Epithelial cell of proximal tubule (primary cell): ENCODE results near the gene IGFBPL1. TPM values are rescaled to one million over a fixed set of nuclear protein-coding genes. Genes with fewer than 3 reads are reported as not detected.

Experiments
- DNase-seq: peaks from one replicate; pipeline ENCODE4 v3.0.0-alpha.2; 2011; ENCODE audit warnings: low read depth
- H3K4me3 ChIP-seq: 2 replicates; pipeline ENCODE4 v1.5.1; 2011; ENCODE audit warnings: low read depth, mild to moderate bottlenecking, low read length
- CTCF ChIP-seq: conservative IDR thresholded peaks from 2 replicates; pipeline ENCODE4 v1.5.1; 2012; ENCODE audit warnings: low read depth, mild to moderate bottlenecking, low read length
- total RNA-seq: library from RNA; depleted of rRNA; stranded (reverse); fragments of >200 nt; gene quantifications from 2 replicates; pipeline ENCODE4 v1.2.3, GENCODE V29; 2015

IGFBPL1 gene
- total RNA-seq, 1 donor from 2014 or later, result 8.8 TPM

GRCh38 chr9:38439916-38440301 is 15.7 kb upstream of the IGFBPL1 start:
- no peak for TF ChIP-seq CTCF
- no peak for DNase-seq
- H3K4me3 ChIP-seq, result no peak overlapping the region

- DNase-seq, result no peak
- no peak overlapping the region for H3K4me3 ChIP-seq
- TF ChIP-seq CTCF, result no peak
Measured at GRCh38 chr9:38439291-38439915, 15.1 kb upstream of the IGFBPL1 start.

DNA sequence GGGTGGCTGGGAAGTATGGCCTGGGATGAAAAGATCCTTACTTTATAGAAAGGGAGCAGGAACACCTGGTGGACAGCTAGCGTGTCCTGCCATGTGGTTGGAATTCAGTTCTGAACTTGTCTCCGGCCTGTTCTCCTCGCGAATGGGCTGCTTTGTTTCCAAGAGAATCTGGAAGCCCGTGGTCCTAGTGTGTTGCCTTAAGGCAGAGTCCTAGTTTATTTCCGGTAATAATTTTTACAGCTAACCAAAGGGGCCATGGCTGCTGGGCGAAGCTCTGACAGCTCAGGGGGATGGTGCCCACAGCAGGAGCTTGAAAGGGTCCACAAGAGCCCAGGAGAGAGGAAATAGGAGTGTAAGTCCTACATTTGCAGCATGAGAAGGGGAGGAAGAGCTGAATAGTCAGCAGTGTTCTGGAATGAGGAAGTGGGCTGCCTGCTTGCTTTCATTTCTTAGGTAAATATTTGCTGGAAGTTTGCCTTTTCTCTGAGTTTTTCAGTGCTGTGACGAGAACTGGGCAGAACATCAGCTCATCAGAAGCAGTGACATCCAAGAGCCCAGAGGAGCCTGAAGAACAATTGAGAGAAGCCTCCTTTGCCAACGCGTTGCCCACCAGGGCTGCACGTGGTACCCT is 13.1 kb upstream of the IGFBPL1 start:
- DNase-seq, result no peak
- no peak for TF ChIP-seq CTCF
- H3K4me3 ChIP-seq, result no peak overlapping the region

DNA sequence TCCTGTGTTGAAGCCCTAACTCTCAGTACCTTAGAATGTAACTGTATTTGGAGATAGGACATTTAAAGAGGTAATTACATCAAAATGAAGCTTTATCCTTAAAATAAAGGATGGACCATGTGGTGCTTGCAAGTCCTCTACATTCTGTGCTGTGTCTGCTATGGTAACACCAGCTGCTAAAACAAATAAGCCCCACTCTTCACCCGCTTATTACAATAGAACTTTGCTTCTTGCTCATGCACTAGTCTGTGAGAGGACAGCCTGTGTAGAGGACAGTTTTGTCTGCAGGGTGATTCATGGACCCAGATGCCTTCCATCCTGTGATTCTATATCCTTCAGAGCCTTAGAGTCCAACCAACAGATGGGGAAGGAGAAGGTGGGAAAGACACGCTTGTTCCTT is 12.5 kb upstream of the IGFBPL1 start:
- DNase-seq, result no peak
- no peak for TF ChIP-seq CTCF
- no peak overlapping the region for H3K4me3 ChIP-seq

- DNase-seq, result no peak
- no peak for TF ChIP-seq CTCF
- no peak overlapping the region for H3K4me3 ChIP-seq
Measured at GRCh38 chr9:38435521-38435920, 11.3 kb upstream of the IGFBPL1 start.

DNA sequence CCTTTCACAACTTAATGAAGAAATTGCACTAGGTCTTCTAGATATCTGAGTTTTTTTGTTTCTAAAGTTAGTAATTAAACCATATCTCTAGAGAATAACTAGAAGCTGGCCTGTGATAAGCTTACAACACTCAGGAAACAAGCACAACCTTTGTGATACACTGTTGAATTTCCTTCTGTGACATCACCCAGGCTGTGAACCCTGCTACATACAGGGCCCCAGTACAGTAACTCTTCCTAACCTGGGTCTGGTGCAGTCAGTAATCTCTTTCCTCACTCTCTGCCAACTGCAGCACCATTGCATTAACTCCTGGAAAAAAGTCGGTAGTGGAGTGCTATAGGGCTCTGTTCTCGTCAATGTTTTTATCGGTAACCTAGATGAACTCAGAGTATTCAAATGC is 10.6 kb upstream of the IGFBPL1 start:
- H3K4me3 ChIP-seq, result no peak overlapping the region
- no peak for TF ChIP-seq CTCF
- DNase-seq, result no peak

DNA sequence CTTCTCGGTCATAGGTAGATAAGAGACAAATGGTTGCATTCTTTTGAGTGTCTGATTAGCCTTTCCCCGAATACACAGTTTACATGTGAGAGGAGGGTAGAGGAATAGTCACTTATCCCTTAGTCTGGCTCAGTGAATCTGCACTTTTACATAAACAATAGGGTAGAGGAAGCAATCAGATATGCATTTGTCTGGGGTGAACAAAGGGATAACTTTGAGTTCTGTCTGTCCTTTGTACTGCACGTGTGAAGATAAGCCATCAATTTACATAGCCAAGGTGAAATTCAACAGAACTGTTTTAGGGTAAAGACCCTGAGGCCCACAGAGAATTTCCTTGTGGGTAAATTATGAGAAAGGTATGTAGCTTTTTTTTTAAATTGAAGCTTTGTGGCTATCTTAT is 10.1 kb upstream of the IGFBPL1 start:
- no peak for DNase-seq
- TF ChIP-seq CTCF, result no peak
- no peak overlapping the region for H3K4me3 ChIP-seq
